HG03571 (cell line): ENCODE results near the gene SSTR3.
"Not testable (repeated sequence)": the region's sequence is repeated elsewhere in the genome, so short reads cannot be mapped to it uniquely, and the experiment has no call there.

Experiments
- ATAC-seq: cut with Tn5 transposase; IDR thresholded peaks from one replicate; pipeline ENCODE4 v1.9.1; 2021; ENCODE audit not compliant: unreplicated experiment

Gene SSTR3

DNA sequence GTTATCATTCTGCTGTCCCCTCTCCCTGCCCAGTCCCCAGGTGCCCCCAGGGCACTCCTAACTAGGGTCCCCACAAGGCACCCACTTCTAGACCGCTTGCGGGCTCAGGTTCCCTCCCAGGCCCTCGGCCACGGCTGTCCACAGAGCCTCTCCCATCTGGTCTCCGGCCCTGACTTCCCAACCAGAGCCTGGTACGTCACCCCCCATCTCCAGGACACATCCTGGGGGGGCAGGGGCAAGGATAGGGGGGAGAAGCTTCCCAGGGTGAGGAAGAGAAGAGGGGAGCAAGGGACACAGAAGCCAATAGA, 457 bp downstream of the SSTR3 start:
- ATAC-seq: no peak

DNA sequence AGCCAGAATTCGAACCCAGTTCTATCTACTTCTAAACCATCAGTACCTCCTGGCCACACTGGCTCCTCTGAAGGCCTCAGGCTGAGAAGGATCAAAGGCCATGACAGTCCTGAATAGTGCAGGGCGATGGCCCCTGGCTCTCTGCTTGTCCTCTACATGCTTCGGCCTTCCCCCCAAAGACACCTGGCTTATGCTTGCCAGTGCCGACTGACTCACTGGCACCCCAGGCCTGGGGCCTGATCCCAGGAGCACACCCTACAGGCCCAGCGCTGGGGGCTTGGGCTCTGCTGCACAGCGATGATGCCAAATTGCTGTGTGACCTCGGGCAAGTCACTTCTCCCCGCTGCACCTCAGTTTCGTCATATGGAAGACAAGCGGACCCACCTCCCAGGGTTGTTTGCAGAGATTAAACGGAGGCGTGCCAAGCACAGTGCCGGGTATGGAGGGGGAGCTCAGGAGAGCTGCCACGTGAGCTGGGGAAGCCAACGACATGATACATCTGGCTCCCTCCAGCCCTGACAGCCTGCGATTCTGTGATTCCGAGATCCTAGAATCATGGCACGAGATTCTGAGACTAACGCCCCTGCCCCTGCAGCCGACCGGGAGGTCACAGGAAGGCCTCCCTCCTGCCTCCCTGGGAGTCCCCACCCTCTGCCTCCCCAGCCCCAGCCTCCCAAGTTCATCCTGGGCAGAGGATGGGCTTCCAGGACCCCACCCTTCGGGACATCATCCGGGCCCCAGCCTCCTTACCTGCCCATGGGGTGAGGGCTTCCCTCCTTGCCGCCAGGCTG, 1.0 kb downstream of the SSTR3 start:
- ATAC-seq: no peak

DNA sequence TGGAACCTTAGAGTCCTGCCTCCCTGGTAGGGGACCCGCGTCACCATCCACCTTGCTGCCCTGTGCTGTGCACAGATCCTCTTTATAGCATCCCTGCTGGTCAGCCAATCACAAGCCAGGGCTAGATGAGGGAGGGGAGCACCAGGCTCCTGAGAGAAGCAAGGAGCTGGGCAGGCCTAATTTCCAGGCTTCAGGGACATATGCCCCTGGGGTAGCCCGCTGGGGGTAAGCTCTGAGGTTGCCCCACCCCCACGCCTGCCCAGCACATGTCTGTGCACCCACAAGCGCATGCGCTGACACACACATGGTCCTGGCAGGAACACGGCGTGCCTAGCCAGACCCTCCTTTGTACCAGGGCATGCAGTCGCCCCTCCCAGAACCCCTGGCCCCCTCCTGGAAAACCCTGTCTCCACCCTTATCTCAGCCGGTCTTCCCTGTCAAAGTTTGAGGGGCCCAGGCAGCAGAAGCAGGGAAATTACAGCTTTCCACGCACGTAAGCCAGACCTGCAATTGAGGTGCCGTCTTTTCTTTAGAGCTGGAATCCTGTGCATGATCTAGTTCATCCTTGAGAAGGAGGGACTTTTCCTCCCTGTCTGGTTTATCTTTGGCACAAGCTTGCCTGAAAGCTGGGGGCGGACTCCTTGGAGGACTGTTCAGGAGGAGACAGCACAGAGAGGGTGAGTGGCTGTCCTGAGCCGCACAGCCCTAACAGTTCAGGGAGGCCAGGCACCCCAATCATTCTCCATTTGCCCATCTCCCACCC, 2.1 kb downstream of the SSTR3 start:
- no peak for ATAC-seq

DNA sequence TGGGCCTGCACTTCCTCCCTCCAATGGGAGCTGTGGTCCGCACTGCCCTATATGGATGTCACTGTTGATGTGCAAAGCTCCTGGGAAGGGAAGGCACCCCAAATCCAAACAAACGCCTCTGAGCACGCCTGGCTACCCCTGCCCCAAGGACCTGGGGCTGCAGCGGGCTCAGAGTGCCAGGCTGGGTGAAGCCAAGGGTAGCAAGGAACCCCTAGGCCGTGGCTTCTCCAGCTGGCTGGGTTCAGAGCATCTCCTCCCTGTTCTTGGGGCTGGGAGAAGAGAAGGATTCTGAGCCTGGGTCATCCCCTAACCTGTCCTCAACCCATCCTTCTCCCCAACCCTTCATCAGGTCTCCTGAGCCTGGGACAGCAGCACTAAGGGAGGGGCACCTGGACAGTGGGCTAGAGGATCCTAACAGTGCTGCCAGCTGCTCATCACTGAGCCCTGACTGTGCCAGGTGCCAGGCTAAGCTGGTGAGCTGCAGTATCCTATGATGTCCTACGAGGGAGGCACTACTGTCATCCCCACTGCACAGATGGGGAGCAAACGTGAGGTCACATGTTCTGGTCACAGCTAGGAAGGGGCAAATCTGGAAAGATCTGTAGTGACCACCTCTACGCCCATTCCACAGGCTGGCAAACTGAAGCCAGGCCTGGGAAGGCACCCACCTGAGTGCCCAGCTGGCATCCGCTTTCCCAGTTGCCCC, 3.0 kb downstream of the SSTR3 start:
- ATAC-seq: no peak

DNA sequence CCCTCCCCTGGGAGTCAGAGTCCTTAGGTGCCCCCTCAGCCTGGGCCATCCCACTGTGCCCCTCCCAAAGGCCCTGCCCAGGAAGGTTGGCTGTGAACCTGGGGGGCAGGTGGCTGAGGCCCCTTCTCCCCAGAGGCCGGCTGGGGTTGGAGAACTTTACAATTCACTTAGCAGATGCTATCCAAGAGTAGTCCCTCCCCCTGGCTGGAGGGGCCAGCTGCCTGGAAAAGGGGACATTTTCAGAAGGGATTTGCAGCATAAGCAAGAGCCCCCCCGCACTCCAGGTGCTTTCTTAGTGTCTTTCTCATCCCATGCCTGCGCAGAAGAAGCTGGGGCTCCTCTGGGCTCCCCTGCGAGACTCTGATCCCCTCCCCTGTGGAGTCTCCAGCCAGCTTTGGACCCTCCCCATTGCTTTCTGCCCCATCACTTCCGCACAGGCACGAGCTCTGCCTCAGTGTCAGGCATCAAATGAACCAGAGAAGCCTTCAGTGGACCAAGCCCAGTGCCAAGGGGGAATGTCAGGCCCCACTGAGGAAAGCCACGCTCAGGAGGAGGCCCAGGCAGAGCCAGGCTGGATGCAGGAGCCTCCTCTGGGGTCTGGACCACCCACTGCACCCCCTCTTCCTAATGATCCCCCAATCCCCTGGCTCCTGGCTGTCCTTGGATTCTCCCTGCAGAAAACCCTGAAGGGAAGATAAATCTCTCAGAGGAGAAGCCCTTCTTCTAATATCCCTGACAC, 3.7 kb downstream of the SSTR3 start:
- no peak for ATAC-seq

DNA sequence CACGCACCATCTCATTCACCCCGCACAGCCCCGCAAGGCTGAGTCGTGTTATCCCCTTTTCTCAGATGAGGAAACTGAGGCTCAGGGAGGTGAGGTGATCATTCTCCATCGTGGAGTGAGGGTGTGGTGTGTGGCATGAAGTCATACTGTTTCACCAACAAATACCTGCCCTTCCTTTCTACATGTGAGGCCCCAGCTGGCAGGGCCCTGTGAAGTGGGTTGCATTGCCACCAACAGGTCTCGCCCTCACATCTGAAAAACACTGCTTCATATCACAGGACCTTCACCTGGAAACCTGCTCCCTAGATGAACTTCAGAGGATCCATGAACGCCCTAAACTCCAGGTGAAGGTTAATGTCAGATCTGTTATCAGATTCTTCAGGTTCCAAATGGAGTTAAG, 4.3 kb downstream of the SSTR3 start:
- no peak for ATAC-seq

DNA sequence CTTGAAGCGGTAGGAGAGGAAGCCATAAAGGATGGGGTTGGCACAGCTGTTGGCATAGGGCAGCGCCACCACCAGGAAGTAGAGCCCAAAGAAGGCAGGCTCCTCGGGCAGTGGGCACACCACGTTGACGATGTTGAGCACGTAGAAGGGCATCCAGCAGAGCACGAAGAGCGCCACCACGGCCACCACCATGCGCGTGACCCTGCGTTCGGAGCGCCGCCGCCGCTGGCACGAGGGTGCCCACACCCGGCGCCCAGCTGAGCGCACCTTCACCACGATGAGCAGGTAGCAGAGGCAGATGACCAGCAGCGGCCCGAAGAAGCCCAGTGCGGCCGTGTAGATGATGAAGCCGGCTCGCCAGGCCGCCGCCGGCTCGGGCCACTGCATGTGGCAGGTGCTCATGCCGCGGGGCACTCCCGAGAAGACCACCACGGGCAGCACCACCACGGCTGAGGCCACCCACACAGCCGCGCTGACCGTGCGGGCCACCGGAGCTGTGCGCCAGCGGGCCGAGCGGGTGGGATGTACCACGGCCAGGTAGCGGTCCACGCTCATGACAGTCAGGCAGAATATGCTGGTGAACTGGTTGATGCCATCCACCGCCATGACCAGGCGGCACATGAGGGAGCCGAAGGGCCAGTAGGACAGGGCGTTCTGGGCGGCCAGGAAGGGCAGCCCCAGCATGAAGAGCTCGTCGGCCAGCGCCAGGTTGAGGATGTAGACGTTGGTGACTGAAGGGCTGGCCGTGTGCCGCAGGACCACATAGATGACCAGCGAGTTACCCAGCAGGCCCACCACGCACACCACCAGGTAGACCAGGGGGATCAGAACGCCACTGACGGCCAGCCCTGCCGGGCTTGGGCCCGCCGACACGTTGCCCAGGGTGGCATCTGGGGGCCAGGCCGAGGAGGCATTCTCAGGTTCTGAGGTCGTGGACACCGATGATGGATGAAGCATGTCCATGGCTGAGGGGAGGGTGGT, 5.1 kb downstream of the SSTR3 start:
- ATAC-seq: no peak

DNA sequence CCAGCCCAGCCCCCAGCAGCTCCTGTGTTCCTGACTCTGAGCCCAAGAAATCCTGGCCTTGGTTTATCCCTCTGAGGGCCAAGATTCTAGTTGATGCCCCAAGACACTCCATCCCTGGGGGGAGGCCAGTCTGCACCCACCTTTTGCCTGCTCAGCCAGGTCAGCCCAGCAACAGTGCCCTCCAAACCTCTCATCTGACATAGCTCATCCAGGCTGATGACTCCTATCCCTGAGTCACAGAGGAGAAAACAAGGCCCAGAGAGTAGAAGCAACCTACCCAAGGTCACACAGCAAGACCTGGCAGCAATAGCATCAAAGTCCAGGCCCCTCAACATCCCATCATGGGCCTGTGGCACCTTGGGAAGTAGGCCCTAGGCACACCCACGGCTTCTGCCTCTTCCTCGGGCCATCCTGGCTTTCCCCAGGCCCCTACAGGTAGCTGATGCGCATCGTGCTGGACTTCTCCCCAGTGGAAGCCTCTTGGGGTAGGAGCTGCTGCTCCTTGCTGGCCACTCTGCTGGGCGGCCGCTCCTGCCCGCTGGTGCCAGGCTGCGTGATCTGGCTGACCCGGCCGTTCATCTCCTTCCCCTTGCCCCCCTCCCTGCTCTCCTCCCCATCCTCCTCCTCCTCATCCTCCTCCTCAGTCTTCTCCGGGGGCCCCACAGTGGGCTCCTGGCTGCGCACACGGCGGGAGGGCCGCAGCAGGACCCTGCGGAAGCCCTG, 6.0 kb downstream of the SSTR3 start:
- no peak for ATAC-seq

DNA sequence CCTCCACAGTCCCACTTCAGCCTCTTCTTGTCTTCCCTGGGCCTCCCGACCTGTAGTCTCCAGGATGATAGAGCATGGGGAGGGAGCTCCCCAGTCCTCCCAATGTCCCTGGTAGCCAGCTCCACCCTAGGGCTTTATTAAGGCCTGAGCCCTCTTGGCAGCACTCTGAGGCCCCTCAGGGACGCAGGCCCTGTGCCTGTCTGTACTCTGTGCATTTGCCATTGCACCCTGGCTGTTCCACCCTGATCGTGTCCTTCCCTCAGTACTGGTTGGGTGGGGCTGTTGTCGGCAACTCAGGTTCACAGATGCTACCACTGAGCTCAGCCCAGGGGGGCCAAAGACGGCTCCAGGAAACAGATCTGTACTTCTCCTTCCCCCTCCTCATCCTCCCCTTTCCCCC, 7.2 kb downstream of the SSTR3 start:
- ATAC-seq: no peak

DNA sequence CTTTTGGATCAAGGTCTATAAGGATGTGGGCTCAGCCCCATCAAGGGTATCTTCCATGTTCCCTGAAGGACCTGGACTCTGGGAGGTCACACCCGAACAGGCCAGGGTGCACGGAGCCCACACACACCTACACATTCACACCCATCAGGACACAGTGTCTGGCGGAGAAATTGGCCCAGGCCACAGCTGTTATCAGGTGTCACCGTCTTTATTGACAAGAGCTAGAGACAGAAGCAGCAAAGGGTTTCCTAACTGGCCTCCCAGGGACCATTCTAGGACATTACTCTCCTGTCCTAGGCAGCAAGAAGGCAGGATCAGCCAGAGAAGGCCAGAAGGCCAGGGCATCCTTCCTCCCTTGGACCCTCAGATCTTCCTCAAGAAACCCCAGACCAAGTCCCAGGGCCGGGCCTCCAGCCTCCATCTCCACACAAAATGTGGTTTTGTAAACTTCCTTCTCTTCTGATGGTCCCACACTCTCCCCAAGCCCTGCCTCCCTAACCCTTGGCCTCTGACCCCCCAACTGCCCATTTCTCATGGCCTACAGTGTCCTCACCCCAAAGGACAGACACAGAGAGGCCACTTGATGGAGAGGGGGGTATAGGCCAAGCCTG, 8.1 kb downstream of the SSTR3 start:
- ATAC-seq: no peak

DNA sequence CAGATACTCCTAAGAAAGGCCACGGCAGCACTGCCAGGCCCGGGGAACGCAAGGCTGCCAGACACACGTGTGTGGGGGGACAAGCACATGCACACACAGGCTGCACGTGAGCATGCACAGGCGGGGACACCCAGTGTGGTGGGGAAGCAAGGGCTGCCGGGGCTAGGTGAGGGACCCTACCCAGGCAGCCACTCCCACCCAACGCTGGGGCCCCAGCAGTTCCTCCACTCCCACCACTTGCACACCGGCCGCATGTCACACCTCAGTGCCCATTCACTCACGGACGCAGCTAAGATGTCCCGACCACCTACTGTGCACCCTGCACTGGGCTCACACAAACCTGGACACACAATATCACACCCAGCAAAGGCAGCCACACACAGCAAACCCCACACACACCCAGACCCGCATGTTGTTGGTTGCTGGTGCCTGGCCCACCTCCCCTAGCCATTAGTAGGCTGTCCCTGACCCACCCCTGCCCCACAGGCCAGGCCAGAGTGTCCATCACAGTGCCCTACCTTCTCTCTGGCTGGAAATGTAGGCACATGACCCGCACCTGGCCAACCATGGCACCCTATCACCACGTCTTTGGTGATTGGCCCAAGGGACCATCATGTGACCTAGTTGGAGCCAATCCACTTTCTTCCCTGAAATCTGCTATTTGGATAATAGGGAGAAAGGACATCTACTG, 8.8 kb downstream of the SSTR3 start:
- ATAC-seq: no peak

DNA sequence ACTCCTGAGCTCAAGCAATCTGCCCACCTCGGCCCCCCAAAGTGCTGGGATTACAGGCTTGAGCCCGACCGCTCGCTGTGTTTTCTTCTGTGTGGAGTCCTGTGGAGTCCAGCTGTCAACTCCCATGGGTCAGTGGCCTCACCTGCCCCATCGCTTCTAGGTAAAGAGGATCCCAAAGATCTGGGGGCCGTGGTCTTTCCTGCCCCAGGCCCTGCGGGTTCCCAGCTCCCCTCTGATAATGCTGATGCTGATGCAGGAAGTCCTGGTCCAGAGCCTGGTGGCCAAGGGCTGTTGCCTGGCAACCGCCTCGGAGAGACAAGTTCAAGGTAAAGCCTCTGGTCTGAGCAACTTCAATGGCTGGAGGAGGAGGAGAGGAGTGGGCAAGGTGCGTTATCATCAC, 9.6 kb downstream of the SSTR3 start:
- ATAC-seq: no peak

DNA sequence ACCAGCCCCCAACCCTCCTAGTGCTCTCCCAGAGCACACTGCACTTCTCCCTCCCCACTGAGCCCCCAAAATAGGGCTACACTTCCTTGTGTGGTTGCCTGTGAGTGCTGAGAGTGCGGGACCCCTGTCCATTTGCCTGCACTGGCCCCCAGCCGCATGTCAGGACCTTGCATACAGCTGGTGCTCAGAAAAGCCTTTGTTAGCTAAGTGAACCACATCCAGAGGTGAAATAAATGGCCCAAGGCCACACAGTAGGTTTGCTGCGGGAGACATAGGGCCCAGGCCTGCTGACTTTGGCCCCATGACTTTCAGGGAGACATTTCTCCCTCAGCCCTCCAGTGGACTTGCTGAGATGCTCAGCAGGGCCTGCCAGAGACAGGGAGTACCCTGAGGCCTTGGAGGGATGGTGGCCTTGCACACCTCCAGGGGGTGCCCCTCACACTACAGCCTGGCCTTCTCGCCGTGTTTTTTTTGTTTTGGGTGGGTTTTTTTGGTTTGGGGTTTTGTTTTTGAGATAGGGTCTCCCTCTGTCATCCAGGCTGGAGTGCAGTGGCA, 10.2 kb downstream of the SSTR3 start:
- no peak for ATAC-seq

DNA sequence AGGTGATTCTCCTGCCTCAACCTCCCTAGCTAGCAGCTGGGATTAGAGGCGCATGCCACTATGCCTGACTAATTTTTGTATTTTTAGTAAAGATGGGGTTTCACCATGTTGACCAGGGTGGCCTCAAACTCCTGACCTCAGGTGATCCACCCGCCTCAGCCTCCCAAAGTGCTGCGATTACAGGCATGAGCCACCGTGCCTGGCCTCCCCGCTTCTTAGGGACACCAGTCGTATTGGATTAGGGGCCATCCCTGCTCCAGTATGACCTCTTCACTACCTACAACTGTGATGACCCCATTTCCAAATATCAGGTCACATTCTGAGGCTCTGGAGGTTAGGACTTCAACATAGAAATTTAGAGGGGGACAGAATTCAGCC, 10.8 kb downstream of the SSTR3 start:
- ATAC-seq: not testable (repeated sequence)

DNA sequence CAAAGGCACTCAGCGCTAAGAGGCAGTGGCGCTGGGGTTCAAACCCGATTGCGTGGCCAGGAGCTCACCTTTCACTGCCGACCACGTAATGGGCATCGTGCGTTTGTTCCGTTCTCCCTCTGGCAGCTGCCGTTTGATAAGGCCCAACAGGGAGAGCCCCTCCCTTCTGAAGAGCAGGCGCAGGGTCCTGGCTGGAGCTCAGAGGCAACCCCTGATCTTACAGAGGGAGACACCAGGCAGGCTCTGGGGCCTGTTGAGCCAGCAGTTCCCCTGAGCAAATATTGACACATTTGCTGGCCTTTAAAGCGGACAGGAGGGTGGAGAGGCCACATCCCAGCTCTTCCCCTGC, 12.5 kb downstream of the SSTR3 start:
- no peak for ATAC-seq

DNA sequence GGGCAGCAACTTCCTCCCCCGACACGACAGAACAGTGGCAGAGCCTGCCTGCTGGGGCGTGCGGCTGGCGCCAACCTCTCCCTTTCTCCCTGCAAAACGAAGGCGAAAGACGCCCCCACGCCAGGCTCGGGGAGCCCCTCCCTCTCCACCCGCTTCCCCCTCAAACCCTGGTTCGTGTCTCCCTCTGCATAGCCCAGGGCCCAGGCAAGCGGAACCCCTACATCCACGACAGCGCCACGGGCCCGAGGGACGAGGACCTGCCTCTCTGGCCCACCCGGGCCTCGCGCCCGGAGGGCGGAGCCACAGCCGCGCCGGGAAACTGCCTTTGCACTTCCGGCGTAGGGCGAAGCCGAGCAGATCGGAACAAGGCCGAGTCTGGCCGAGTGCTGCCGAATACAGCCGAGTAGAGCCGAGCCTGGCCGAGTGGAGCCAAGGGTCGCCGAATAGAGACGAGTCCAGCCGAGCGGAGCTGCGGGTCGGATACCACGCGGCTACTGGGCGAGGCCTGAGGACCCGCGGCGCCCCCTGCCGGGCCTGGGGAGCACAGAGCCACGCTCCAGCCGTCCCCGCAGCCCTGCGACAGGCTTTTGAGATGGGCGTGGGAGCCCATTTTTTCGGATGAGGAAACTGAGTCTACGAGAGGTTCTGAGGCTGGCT, 13.0 kb downstream of the SSTR3 start:
- peak; percentile 90 for ATAC-seq

DNA sequence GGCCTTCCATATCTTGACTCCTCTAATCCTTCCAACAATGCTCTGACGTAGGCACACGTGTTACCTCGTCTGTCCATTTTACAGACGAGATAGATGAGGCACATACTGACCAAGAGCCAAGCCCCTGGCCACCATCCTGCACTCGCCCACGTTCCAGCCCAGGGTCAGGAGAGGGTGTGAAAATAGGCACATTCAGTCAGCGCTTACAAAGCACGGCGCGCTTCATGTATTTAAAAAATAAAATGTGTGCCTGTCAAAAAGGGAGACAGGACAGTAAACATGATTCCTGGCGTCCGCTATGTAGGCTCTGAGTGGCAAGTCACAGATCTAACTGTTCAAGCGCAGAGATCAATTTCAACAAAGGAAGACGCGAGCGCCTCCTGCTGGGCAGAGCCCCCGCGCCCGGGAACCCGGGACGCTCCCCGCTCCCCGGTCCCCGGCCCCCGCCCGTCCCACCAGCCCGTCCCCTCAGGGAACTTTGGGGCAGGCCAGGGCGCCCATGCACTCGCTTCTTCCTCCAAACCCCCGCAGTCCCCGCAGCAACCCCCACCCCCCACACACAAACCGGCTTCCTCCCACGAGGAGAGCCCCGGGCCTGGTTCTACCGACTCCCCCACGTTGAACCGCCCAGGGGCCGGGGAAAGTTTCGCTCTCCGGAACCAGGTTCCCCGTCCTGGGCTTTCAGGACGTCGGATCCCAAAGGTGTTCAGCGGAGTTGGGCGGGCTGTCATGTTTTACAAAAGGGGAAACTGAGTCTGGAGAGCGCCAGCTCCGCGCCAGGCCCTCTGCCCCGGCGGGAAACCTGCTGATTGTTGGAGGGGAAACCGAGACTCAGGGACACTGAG, 13.8 kb downstream of the SSTR3 start:
- no peak for ATAC-seq
